Stimulated activated CD4-positive, alpha-beta T cell treated with anti-CD3 and anti-CD28 coated beads, Interleukin-1b, Interleukin-23, amount 100 ng/mL, for 1 hour (primary cell): ENCODE data around the gene TEAD1.

ENCODE experiments used
- DNase-seq, 2 donors: peaks; one replicate each; pipeline ENCODE4 v3.0.0-alpha.2; 2020; ENCODE audit warnings: low read depth in 2 of 2

TEAD1 gene

DNA sequence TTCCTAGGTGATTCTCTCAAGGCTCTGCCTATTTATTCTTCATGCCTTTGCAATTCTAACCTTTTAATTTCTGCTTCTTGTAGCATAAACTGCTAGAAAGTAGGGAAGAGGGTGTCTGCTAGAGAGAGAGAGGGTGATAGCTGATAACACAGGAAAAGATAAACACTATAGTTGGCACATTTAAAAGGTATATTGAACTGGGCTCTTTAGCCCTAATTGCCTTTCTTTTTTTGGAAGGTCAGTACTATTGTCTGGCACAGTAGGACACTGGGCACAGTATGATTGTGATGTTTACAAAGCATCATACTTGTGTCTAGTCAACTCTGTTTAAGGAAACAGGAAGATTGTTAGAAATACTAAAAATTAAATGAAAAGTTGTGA lies 33.3 kb downstream of the TEAD1 start:
- no peak for DNase-seq

DNA sequence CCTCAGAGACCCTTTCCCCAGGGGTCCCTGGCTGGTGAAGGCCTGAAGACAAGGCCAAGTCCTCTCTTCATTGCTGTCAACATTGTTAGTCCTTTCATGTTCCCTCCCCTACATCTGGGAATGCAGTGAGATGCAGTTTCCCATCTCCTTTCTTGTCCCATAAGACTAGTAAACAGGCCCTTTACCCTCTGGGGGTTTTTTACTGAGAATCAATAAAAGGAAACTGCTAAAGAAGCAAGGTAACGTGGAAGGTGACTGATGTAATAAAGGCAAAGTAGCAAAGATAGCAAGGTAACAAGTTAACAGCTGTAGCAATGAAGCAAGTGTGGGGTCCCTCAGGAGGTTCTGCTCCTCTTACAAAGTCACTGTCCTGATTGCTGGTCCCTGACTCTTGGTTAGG lies 37.3 kb downstream of the TEAD1 start:
- DNase-seq = no peak

DNA sequence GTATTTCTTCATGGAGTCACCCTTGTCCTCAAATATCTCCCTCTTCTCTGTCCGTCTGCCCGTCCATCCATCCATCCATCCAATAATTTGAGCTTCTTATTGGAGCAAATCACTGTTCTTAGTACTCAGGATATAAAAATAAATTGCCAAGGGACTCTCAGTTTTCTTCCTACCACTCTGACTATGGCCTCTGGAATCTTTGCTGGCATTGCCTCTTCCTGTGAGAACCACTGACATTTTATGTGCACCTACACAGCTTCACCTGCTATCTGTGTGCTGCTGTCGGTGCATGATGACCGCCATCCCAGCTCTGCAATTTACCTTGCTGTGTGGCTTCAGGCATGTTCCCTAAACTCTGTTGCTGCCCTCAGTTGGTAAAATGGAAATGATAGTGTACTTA lies 37.9 kb downstream of the TEAD1 start:
- DNase-seq = no peak

DNA sequence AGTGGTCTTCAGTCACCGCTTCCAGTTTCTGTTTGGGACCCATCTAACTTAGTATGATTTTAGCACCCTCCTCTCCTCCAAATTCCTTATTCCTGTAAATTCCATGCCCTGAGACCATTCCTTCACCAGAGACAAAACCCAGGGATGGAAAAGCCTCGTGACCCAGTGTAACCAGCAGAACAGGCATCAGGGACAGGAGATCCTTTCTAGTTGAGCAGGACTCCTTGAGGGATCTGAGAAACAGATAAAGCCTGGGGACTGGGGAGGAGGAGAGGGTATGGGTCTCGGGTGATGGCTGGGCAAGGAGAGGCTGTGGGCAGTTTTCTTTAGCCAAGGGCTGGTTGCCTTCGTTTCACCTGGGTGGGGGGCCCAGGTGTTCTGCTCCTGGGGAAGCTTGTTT lies 40.9 kb downstream of the TEAD1 start:
- no peak for DNase-seq

DNA sequence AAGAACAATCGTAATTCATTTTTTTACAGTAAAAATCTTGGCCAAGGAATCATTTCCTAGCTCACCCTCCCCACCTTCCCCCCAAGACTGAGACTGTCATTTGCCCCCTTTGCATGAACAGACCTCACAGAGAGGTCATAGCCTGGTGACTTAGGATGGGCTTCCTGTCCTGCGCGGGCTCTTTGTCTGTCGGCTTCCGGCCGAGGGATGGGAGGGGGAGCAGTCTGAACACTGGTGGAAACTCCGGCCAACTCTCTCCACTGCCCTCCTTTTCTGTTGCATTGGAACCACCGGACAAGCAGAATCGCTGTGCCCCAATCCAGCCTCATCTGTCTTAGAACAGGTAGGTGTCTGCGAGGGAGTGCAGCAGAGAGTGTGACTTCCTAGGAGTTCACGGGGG lies 41.7 kb downstream of the TEAD1 start:
- DNase-seq = no peak

DNA sequence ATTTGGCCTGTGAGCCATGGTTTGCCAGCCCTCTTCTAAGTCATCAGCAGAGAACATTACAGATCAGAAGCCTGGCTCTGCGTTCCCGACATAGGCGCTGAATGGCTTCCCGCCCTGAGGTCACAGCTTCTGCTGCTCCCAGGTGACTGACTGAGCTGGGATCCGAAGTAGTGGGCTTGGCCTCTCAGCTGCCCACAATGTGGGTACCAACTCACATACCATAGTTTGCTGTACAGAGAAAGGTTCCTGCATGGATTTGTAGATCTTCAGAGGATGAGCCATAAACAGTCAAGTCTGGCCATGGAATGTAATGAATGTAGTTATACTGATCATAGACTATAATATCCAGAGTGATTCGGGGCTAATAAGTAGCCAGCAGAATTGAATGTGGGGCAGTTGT lies 42.6 kb downstream of the TEAD1 start:
- DNase-seq = no peak

DNA sequence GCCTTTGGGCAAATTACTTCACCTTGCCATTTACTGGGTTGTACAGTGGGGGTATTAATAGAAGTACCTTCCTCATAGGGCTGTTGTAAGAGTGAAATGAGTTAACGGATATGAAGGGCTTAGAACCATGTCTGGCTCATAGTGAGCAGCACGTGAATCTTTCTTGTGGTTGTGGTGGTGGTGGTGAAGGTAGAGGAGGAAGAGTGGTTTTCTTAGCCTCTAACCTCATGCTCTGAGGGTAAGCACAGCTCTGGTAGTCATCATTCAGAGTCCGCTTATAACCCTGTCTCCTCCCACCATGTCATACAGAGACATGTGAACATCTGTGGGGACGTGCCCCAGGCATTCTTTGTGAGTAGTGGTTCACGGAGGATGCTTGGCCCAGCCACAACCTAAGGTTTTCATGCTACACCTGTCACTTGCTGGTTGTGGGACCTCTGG lies 43.6 kb downstream of the TEAD1 start:
- DNase-seq = no peak

DNA sequence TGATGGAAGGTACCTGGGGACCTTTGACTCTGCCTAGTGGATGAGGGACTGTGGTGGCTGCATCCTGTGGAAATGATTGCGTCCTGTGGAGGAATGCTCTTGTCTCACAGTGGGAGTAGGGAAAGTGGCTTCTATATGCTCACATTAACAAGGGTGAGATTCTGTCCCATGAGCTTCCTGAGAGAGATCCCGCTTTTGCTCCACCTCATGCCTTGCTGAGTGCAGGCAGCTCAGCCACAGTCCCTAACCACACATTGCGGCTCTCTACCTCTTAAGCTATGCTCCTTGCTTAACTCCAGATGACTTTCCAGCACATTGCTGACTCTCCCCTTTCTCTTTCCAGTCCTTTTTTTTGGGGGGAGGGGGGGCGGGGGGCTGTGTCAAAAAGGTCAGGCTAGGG lies 45.0 kb downstream of the TEAD1 start:
- no peak for DNase-seq

DNA sequence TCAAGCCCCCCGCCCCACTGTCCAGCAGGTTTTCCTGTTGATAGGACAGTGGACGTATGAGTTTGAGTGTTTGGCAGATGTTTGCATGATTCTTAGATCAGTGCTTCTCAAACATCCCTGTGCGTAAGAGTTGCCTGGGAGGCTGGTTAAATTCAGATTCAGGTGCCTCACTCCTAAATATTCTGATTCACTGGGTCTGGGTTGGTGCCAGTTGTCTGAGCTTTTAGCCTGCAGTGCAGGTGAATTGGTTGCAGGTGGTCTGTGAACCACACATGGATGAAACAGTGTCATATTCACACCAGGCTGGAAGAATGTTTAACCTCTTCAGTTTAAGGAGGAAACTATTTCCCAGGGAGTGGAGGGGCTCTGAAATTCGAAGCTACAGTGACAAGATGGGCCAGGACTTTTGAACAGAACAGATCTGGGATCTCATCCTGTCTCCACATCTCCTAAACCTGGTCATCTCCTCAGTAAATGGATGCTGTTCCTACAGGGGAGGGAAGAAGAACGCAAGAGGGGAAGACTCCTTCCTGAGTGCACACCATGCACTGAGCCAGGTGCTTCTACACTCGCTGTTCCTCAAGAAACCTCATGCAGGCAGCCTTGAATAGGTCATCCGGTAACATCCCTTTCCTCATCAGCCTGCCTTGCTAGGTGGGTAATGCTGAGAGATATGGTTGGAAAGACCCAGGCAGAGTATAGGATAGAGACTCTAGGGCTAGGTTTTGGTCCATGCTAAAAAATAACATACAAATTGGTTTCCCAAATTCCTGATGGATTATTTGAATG lies 47.8 kb downstream of the TEAD1 start:
- no peak for DNase-seq

DNA sequence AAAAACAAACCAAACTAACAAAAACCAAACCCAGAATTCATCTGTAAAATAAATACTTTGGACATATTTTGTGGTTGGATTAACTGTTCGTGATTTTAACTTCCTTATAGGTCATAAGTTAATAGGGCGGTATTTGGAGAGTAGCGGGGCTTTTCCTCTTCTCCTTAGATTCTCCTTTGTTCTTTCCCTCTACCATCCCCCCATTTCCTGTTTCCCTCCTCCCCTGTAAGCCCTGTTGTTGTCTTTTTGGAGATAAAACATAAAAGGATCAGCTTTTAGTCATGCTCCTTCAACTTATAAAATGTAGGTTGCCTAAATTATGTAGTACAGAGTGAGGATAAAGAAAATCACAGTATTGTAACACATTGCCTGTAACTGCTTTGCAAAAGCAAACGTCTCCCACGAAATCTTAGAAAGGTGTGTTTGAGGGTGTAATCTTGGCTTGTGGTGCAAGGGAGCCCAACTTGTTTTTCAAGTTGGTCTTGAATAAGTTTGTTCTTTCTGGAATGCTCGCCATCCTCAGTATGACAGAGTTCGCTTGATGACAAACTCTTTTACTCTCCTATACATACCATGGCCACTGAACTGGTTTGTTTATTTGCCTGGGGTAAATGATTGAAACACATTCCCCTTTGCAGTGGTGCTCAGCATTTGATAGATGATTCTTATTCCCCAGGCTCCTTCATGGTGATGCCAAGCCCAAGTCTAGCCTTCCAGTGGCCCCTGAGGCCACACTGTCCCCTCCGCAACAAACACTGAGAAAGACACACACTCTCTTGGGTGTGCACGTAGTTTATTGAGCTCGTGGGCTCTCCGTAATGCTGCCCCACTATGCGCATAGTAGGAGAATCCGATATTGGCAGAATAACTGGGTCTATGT lies 49.4 kb downstream of the TEAD1 start:
- no peak for DNase-seq

DNA sequence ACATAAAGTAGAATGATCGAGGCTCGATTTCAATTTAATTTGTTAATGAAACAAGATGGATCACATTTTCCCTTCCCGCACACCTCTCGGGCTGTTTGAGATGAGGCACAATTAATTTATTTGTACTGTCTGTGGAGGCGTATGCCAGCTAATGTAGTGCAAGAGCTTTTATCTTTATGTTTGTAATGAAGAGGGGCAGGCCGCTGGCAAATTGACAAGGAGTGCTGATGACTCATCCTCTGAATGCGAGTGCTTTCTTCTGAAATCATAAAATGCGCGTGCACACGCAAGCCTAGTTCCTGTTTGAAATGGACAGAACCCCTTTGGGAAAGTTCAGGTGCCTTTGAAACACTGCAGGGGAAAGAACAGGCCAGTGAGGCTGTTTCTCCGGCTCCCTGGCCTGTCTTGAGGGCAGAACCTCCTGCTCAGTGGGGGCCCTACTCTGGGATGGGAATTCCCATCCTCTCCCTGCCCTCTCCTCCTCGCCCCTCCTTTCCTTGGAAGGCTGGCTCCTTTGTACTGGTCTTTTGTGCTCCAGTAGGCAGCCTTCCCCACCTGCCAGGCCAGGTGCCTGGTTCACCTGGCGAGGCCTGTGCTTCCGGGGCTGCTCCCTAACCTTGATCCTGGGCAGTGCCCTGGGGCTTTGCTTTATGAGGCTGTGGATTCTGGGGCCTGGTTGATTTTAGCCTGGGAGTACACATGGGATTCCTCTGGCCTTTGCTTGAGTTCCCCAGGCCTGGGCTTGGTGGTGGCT lies 50.3 kb downstream of the TEAD1 start:
- DNase-seq = no peak

DNA sequence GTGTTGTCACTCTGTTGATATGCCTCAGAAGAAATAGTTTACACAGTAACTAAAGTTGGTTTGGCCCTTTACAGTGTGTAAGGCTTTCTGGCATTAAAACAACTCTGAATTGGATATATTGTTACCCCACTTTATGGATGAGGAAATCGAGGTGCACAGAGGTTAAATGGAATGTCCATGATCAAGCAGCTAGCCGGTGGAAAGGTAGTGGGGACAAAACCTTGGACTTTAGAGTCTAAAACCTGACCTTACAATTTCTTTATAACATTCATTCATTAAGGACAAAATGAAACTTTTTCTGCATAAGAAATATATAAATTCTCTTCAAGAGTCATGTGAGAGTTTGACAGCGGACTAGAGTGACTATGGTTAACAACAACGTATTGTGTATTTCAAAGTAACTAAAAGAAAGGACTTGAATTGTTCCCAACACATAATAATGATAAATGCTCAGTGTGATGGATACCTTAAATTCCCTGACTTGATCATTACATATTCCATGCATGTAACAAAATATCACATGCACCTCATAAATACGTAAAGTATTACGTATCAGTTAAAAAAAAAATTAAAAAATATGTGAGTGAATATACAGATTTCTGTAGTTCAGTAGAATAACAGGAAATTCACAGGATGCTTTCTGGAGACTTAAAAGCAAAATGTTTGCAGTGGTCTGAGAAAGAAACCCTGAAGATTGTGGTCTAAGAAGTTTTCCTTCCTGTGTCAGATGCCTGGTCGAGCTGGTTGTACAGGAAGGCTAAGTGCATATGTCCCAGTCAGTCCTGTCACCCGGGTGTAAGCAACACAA lies 51.0 kb downstream of the TEAD1 start:
- DNase-seq = no peak

DNA sequence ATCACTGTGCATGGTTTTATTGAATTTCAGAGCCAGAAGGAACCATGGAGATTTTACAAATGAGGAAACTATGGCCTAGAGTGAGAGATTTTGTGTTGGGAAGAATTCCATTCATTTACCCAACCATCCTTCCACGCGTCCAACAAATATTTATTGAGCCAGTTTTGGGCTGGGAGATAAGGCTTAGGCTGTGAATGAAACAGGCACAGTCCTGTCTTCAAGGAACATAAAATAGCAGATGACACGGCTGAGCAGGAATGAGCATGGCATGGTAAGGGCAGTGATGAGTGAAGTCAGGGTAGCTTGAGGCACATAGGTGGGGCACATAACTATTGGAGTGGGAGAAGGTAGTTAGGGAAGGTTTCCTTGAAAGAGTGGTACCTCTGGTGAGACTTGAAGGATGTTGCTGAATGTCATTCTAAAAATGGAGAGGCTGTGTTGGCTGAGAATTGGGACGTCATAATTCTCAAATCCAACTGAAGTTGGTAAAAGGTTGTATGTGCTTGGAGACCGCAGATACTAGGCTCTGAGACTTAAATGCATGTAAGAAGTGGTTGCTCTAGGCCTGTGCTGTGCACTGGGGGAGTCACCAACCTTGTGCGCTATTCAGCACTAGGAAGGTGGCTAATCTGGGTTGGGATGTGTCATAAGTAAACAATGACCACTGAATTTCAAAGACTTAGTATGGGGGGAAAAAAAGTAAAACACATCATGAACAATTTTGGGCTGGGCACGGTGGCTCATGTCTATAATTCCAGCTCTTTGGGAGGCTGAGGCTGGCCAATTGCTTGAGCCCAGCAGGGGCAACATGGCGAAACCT lies 51.9 kb downstream of the TEAD1 start:
- no peak for DNase-seq

DNA sequence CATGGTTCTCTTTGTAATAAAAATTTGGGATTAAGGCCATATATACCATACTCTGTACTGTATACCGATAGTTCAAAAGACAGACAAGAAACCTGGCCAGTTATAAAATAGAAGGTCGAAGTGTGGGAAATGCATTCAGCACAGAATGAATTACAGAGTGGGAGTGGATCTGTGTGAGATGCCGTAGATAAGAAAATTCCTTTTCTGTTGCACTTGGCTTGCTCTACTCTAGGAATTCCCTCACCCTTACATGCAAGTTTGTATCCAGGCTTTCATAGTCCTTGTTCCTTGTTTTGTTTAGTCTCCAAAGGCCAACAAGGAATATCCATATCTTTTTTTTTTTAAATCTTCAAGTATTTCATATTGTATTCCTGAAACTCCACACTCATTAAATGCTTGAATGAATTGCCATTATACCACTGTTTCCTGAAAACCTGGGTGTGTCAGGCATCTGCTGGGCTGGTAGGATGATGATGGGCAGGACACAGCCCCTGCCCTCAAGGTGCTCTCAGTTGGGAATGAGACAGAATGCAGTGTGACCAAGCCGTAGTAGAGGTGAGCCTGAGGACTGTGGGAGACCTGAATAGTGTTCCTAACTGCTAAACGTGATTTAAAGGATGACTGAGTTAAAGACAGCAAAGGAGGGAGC lies 53.5 kb downstream of the TEAD1 start:
- no peak for DNase-seq

DNA sequence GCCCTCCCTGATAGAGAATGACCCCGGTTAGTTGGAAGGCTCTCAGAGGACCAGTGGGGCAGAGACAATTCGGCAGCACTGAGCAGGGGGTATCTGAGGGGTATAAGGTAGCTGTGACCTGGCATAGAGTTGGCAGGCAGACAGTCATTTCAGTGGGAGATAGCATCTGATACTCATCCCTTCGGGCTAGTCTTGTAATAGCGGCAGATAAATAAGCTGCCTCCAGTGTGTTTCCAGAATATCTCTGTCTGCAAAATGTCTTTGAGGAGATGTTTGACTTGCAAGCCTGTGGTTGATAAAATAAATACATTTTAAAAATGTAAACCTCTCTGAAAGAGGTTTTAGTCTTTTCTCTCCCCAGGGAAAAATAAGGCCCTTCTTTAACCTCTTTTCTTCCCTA lies 54.2 kb downstream of the TEAD1 start:
- no peak for DNase-seq

DNA sequence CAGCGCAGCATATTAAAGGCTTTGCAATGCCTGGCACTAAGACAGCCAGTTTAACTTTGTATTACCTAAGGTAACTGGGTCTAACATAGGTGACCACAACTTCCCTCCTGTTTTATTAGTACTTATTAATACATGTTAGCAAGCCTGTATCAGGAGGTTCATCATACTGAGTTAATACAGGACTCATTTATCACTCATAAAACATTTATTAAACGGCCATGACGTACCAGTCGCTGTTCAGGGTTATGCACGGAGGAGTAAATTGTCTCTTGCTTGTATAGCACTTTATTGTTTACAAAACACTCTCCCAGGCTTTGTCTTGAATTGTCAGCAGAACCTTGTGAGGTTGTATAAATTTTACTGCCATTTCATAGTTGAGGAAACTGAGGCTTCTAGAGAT lies 55.7 kb downstream of the TEAD1 start:
- DNase-seq = no peak

DNA sequence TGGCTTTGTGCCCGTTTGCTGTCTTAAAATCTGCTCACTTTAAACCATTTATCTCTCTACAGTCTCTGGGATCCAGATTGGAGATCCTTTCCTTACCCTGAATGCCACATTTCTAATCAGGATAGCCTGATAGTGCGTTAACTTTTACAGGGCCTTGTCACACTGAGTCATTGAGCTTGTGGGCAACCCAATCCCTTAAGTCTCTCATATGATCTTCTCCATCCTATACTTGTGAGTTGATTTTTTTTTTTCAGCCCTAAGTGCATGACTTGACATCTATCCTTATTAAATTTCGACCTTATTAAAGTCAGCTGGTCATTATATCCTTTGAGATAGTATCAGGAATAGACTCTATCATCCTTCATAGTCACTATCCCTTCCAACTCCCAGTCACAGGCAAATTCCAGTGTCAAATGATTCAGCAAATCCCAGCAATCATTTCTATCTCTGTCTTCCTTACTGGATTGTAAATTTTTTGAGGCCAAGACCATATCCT lies 57.7 kb downstream of the TEAD1 start:
- no peak for DNase-seq

DNA sequence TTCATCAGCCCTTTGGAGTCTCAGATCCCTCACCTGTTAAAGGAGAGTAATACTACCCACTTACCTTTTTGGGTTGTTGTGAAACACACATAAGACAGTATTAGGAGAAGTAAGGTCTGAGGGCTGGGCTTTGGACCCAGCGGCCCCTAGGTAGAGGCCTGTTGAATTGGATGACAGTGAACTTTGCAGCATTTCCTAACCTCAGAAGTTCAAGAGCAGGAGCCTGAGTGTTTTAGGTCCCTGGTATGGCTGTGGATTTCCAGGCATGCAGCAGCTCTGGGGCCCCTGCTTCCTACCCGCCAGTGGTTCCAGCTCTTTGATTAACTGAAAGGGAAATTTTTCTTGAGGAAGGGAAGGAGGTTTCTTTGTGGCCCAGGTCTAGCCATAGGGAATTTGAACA lies 58.9 kb downstream of the TEAD1 start:
- DNase-seq = no peak

DNA sequence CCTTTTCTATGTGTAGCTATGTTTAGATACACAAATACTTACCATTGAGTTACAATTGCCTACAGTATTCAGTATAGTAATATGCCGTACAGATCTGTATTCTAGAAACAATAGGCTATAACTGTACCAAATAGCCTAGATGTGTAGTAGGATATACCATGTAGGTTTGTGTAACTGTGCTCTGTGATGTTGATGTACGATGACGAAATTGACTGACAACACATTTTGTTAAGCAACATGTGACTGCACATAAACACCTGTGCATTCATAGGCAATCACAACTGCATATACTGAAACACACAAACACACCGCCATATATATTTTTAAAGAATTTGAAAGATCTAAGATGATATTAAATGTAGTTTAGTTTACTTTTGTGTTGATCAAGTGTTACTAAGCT lies 60.4 kb downstream of the TEAD1 start:
- DNase-seq = no peak

DNA sequence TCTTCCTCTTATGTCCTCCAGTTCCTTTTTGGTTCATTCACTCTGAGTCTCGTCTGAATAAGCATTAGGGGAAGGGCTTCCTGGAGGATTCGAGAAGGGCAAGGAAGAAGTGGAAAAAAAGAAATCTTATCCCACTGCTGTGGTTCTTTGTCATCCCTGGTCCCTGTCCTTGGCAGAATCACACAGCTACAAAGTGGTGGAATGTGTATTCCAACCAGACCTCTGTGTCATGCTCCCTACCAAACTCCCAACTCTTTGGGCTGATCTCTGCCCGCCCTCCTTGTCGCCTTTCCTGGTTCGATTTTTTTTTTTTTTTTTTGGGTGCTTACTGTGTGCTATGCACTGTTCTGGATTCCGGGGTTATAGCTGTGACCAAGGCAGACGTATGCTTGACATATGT lies 61.0 kb downstream of the TEAD1 start:
- DNase-seq = no peak
